Activated CD8-positive, alpha-beta memory T cell treated with anti-CD3 and anti-CD28 coated beads, Interleukin-2, amount 50 U/mL, for 48 hours (primary cell): ENCODE measurements around the gene SENP5.
A peak's percentile ranks its signal among the peaks of the same experiment; 100 is the strongest.

ENCODE experiments used
- DNase-seq: peaks from one replicate; pipeline ENCODE4 v3.0.0-alpha.2; 2020

The SENP5 gene

DNA sequence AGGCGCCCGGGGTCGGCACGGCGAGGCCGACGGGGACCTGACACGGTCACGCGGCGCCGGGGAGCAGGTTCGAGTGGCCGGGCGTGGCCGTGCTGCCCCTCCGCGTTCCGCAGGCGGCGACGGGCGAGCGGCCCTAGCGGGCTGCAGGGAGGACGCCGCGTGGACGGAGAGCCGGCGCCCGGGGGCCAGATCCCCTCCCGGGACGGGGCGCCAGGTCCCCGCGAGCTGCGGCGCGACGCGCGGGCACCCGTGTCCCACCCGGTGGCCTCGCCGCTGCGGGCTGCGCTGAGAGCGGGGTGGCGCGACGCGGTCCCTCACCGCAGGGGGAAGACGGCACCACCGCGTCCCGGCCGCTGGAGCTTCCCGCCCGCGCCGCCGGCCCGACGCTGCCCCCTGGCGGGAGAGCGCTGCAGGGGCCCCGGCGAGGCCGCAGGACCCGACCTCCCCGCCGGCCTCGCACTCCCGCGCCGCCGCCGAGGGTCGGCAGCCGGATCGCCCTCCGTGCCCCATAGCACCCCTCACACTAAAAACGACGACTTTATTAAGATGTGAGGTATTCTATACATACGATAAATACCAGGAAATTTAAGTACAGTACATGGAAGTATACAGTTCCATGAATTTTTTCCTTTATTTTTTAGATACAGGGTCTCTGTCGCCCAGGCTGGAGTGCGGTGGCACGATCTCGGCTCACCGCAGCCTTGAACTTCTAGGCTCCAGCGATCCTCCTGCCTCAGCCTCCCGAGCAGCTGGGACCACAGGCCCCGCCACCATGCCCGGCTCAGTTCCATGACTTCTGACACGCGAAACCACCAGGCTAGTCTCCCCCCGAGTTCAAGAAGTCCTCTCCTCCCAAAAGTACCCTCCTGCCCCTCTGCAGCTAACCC is 102.2 kb downstream of the SENP5 start:
- peak; percentile 90 for DNase-seq

DNA sequence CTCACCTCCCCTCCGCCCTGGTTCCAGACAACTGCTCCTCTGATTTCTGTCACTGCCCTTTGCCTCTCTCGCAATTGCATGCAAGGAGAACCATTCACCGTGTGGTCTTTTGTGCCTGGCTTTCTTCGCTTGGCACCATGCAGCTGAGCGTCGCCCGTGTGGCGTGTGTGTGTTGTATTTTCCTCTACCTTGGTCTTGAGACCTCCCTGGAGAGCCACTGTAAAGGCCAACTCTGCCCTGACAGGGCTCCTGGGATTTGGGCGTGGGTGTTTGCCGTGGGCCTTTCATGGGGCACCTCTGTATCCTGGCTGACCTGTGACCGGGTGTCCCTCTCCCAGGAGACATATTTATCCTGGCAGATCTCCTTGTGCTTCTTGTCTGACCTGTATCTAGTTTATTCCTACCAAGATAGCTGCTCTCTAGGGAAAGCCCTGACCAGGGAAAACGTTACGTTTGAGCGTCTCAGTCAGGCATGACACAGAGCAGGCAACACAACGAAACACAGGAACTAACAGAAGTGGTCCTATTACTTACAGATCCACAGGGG is 102.9 kb downstream of the SENP5 start:
- no peak for DNase-seq

DNA sequence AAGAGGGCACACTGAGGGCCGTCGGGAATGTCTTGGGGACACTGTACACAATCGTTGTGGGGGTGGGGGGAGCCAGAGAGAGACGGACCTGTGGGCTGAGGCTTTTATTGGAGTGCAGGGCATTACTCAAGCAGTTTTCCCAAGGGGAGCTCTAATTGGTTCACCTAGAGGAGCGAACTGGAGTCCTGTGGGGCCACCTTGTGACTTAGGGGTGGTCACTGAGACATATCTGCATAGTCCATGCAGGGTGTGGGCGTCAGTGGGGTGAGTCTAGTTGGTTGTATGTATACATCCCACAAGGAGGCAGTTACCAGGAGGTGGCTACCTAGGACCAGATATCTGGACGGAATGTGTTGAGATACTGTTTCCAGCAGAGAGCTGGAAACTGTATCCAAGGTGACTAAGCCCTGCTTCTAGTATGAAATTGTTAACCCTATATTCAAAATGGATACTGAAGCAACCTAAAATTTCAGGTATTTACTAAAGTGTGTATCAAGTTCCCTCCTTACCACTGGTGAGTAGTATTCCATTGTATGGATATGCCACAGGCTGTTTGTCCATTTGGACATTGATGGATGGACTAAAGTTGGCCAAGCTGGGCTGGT is 103.5 kb downstream of the SENP5 start:
- peak; percentile 47 for DNase-seq

DNA sequence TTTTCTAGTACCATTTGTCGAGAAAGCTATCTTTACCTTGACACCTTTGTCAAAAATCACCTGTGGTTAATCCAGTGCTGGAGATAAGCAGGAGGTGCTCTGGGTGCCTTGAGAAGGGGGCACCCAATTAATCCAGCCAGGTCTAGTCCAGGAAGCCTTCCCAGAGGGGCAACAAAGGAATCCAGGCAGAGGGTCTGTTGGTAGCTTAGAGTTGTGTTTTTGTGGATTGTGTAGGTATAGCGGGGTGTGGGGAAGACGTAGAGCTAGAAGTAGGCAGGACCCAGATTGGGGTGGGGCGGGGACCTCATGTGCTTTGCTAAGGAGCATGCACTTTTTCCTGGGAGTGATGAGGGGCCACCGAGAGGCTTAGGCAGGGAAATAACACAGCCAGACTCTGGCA is 106.9 kb downstream of the SENP5 start:
- DNase-seq, result no peak

DNA sequence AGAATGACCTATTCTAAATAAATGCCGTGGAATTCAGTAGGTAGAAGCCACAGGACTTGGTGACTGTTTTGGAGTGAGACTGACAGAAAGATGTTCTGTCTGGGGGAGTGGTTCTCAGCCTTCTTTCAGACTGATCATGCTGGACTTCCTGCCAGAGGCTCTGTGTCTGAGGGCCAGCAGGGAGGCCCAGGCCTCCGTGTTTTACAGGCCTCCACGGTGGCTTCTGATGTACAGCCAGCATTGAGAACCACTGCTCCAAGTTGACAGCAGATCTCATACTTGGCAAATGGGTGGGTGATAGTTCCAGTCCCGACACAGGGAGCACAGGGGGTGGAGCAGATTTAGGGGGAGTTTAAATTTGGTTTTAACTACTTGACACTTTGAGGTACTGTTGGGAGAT is 107.6 kb downstream of the SENP5 start:
- no peak for DNase-seq

DNA sequence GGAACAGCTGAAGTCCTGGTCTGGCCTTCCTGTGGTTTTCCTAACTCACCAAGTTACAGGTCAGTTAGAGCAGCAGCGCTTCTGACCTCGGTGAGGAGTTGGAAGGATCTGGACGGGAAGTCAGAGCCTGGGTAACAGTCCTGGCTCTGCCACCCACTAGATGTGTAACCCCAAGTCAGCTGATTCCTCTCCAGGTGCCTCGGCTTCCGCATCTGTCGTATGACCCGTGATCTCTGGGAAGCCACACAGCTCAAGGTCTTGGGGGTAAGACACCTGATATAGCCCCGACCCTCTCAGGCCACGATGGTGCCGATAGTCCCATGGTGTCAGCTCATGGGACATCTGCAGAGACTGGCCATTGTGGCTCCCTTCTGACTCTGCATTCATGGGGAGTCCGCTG is 109.2 kb downstream of the SENP5 start:
- DNase-seq, result no peak

DNA sequence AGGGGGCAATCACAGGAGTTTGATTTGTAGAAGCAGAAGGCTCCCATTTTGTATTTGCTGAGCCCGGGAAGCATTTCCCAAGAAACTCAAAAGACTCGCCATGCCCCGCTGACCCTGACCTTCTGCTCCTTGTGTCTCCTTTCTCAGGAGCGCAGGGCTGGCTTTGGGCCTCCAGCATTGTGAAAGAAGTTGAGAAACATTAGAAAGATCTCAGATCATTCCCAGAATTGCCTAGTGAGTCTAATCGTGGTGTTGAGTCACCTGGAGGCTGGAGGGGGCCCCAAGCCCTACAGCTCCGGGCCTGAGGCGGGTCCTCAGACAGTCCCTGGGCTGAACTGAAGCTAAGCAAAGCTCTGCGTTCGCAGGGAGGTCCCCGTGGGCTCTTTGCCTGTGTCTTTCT is 111.8 kb downstream of the SENP5 start:
- no peak for DNase-seq

DNA sequence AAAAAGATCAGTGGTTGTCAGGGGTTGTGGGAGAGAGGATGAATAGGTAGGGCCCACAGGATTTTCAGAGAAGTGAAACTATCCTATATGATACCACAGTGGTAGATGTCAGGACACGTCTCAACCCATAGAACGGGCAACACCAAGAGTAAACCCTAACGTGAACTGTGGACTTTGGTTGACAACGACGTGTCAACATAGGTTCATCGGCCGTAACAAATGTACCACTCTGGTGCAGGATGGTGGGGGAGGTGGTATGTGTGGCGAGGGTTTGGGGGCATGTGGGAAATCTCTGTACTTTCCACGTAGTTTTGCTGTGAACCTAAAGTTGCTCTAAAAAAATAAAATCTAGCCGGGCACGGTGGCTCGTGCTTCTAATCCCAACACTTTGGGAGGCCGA is 113.9 kb downstream of the SENP5 start:
- no peak for DNase-seq

DNA sequence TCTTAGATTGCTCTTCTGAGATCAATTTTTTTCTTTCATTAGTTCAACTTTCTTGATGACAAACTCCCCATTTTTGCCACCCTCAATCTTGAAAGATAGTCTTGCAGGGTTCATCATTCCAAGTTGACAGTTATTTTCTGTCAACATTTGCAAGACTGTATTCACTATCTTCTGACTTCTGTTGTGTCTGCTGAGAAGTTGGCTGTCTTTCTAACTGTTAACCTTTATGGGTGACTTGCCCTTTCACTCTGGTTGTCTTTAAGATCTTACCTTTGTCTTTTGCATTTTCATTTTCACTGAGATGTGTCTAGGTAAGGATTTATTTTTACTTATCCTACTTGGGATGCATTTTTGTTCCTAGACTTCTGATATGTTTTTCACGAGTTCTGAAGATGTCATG is 115.5 kb downstream of the SENP5 start:
- DNase-seq, result no peak
